Measurements from ENCODE around the gene GLIS1. TPM values are rescaled to one million over a fixed set of nuclear protein-coding genes. Genes with fewer than 3 reads are reported as not detected.

Gene GLIS1
- total and polyA plus RNA-seq, 10 of the 15 experiments (the other 5 are each of a cell fraction or from before 2014, with no cell fraction given) = not detected

DNA sequence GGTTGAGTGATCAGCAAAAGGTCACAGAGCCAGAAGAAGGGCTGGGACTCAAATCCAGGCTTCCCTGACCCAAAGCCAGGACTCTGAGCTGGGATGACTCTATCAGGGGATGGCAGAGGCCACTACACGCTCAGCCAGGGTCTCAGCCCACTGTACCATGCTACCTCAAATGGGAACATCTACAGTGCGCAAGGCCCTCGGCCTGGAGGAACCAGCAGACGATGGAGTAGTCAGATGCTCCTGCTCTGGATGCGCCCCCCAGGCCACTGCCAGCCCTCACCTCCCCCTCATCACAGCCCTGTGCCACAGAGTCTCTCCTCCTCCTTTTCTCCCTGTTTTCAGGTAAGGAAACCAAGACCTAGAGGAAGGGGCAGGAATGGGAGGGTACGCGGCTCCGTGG is 39.0 kb downstream of the GLIS1 start:
- intact Hi-C loops (cut with micrococcal nuclease; ENCODE audit: unreplicated experiment) (no loop called here), in situ Hi-C loops (cut with MboI) (no loop called here)
- BruUV-seq (replicated peaks) = no TSS peak
- CTCF ChIA-PET = no interaction called here
- no peak overlapping the region for H2AFZ ChIP-seq (ENCODE audit: control insufficient read depth, low read depth, low read length)
- DNase-seq (ENCODE audit: low read depth, low spot score) = no peak
- H3K4me1 ChIP-seq (ENCODE audit: control insufficient read depth, insufficient read depth, low read length) = no peaks in the 10 kb centered on the region
- no peak for TF ChIP-seq RFX5 (IDR thresholded peaks at IDR 0.05; ENCODE audit: low read depth, low read length)
- TF ChIP-seq SMC3 (IDR thresholded peaks at IDR 0.05; ENCODE audit: borderline replicate concordance, low read length) = no peak
- no peak for TF ChIP-seq TBL1XR1 (IDR thresholded peaks at IDR 0.05; ENCODE audit: low read depth, low read length)
- no peak for TF ChIP-seq PAX5 (IDR thresholded peaks at IDR 0.05; ENCODE audit: borderline replicate concordance, low read depth, low read length)
- no peak for TF ChIP-seq GABPA (IDR thresholded peaks at IDR 0.05; ENCODE audit: low read depth)
- TF ChIP-seq YY1 (IDR thresholded peaks at IDR 0.05; ENCODE audit: low read depth, low read length) = no peak
- no peak for TF ChIP-seq IRF4 (IDR thresholded peaks at IDR 0.05; ENCODE audit: low read depth, low read length)
- no peak for TF ChIP-seq ZNF207 (IDR thresholded peaks at IDR 0.05; ENCODE audit: borderline replicate concordance)
- no peak for TF ChIP-seq RBBP5 (conservative IDR thresholded peaks at IDR 0.05)
- no peak for TF ChIP-seq SREBF1 (IDR thresholded peaks at IDR 0.05; ENCODE audit: low read length)
- no peak for TF ChIP-seq RUNX3 (IDR thresholded peaks at IDR 0.05; ENCODE audit: low read length)
- no peak for TF ChIP-seq ZZZ3 (IDR thresholded peaks at IDR 0.05; ENCODE audit: control insufficient read depth, insufficient read length, low read depth)
- TF ChIP-seq, protein P1, sequence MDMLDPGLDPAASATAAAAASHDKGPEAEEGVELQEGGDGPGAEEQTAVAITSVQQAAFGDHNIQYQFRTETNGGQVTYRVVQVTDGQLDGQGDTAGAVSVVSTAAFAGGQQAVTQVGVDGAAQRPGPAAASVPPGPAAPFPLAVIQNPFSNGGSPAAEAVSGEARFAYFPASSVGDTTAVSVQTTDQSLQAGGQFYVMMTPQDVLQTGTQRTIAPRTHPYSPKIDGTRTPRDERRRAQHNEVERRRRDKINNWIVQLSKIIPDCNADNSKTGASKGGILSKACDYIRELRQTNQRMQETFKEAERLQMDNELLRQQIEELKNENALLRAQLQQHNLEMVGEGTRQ (IDR thresholded peaks at IDR 0.05; ENCODE audit: borderline replicate concordance, low read depth, low read length) = no peak
- no peak for TF ChIP-seq NR2C2 (IDR thresholded peaks at IDR 0.05; ENCODE audit: borderline replicate concordance, control insufficient read depth, insufficient read length, low read depth)
- TF ChIP-seq RELA (IDR thresholded peaks at IDR 0.05; ENCODE audit: borderline replicate concordance, partially characterized antibody) = no peak
- TF ChIP-seq SMAD5 (IDR thresholded peaks at IDR 0.05; ENCODE audit: low read depth) = no peak
- no peak for TF ChIP-seq SPI1 (IDR thresholded peaks at IDR 0.05; ENCODE audit: borderline replicate concordance, insufficient read depth, low read depth, low read length)
- H3K27me3 ChIP-seq (replicated peaks in 1 of 2; ENCODE audit: control insufficient read depth in 2 of 2, insufficient read depth in 2 of 2, low read length in 1 of 2) = peaks cover 0 to 2% of the 10 kb centered on the region in 2 experiments; a peak in 3 of 4 replicates
- H3K27ac ChIP-seq (ENCODE audit: control insufficient read depth, insufficient read depth) = no peak overlapping the region
- POLR2A ChIA-PET = no interaction called here
- ATAC-seq = no peak
- 65% methylated on average over 8 of the region's 8 CpGs for WGBS (ENCODE audit: insufficient coverage, insufficient replicate concordance, low lambda C conversion rate, missing lambda C conversion rate)
- H3K4me3 ChIP-seq = no peak overlapping the region
- no peak overlapping the region for H3K4me2 ChIP-seq (ENCODE audit: control insufficient read depth, insufficient read depth)
- H3K9me3 ChIP-seq (replicated peaks; ENCODE audit: control insufficient read depth, insufficient read depth, low read length) = no peaks in the 10 kb centered on the region
- no peaks in the 10 kb centered on the region for H3K79me2 ChIP-seq (ENCODE audit: control insufficient read depth, insufficient read depth, low read length)
- SMC1A ChIA-PET (ENCODE audit: uncharacterized antibody, unreplicated experiment) = no interaction called here
- H3K36me3 ChIP-seq (ENCODE audit: control insufficient read depth in 2 of 2, insufficient read depth in 2 of 2, low read length in 1 of 2) = no peaks in the 10 kb centered on the region
- H4K20me1 ChIP-seq (ENCODE audit: control insufficient read depth, insufficient read depth) = peaks cover 4% of the 10 kb centered on the region; the same call in 1 of the 2 replicates
- RAD21 ChIA-PET (ENCODE audit: unreplicated experiment) = no interaction called here
- FAIRE-seq = no peak
- H3K9ac ChIP-seq (ENCODE audit: control insufficient read depth, insufficient read depth, low read length) = no peak overlapping the region

All from GM12878 (cell line).